Cardiac septum (tissue), 1 donor: Measurements from ENCODE around the gene FCGR1A. TPM values are rescaled to one million over a fixed set of nuclear protein-coding genes. Genes with fewer than 3 reads are reported as not detected.
"Not testable (repeated sequence)": the region's sequence is repeated elsewhere in the genome, so short reads cannot be mapped to it uniquely, and the experiment has no call there.

Experiments used
- DNase-seq: peaks from one replicate; pipeline ENCODE4 v3.0.0-alpha.2; 2020; ENCODE audit warnings: low spot score
- intact Hi-C: fragments of 100-400 bp; cut with DNase I; formaldehyde crosslinking; loops from one replicate; pipeline ENCODE4 v1.14.0; 2022
- long read RNA-seq: library from polyadenylated mRNA; unstranded; transcript quantifications from one replicate; pipeline ENCODE4 v2.0.0, GENCODE V29; 2021
- total RNA-seq: library from RNA; stranded (reverse); fragmentation: NEBNext Ultra II Directional; extraction: Animal tissue kit (Norgen Biotek cat#: 25700); gene quantifications from one replicate; pipeline ENCODE4 v1.2.1, GENCODE V29; 2021
- donor health status: DM: no; HTN: no; CAD: no.

Gene FCGR1A
- 8.1 TPM for total RNA-seq
- long read RNA-seq, partial matches to known transcripts: 1 of 2 reads
- long read RNA-seq, other reads (novel, unspliced or antisense): 1 of 2 reads

GRCh38 chr1:149782600-149782999, at the start of gene FCGR1A:
TSS of gene FCGR1A (plus strand) at chr1:149782694. CDS start at chr1:149782744, 50 bp downstream.
- DNase-seq, intact Hi-C loops: not testable (repeated sequence)

DNA sequence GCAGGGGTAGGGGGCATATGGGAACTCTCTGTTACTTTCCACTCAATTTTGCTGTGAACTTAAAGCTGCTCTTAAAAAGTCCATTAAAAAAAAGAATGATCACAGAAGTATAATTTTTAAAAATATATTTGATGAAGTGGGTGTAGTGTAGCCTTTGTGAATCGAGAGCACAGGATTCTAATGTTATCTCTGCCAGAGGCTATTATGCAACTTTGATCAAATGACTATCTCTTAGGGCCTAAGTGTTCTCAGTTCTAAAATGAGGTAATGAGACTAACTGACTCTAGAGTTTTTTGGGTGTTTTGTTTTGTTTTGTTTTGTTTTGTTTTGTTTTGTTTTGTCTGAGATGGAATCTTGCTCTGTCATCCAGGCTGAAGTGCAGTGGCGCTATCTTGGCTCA, 49.7 kb upstream of the FCGR1A start:
- intact Hi-C loops, DNase-seq: not testable (repeated sequence)

- intact Hi-C loops, DNase-seq: not testable (repeated sequence)
Observed at GRCh38 chr1:149734692-149735091, 47.8 kb upstream of the FCGR1A start.

DNA sequence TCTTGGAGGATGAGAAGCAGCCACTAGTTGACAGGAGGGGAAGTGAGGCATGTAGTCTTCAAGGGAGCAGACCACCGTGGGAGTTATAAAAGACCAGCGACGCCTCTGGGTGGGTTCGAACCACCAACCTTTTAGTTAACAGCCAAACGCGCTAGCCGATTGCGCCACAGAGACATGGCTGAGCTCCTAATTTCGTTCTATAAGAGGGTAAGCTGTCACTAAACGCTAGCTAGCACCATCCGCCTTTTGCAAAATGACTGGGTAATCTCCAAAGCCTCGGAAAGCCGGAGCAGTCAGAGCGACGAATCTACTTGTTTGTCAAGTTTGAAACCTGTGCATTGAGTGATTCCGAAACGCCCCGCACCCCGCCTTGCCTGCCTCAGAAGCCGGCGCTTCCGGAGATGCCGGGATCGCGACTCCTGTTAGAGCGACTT, 42.3 kb upstream of the FCGR1A start:
- peak; percentile 74 for DNase-seq

GRCh38 chr1:149740590-149741230, 41.8 kb upstream of the FCGR1A start:
- DNase-seq, intact Hi-C loops: not testable (repeated sequence)

More for the DNA sequence above, 42.3 kb upstream of the FCGR1A start:
- intact Hi-C loops: not testable (repeated sequence)

GRCh38 chr1:149741914-149742313, 40.6 kb upstream of the FCGR1A start:
- DNase-seq, intact Hi-C loops: not testable (repeated sequence)

GRCh38 chr1:149746463-149747356, 35.8 kb upstream of the FCGR1A start:
- DNase-seq: peak; percentile 81

GRCh38 chr1:149747359-149748143, 34.9 kb upstream of the FCGR1A start:
- DNase-seq: not testable (repeated sequence)

More at GRCh38 chr1:149746463-149747356, 35.8 kb upstream of the FCGR1A start:
- intact Hi-C loops: not testable (repeated sequence)

DNA sequence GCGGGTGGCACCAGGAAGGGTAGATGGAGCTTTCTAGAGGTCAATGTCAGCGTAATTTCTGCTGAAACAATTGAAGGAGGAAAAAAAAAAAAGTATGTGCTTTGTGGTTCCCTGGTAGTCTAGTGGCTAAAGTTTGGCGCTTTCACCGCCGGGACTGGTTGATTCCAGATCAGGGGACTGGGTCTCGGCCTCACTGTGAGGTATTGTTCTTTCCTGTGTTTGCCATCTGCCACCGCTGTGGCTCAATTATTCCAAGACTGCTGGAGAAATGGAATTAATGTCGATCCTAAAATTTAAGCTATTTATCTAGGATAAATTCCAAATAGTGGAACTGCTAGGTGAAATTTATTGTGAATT, 34.4 kb upstream of the FCGR1A start:
- DNase-seq, intact Hi-C loops: not testable (repeated sequence)

More at GRCh38 chr1:149747359-149748143, 34.9 kb upstream of the FCGR1A start:
- intact Hi-C loops: not testable (repeated sequence)

DNA sequence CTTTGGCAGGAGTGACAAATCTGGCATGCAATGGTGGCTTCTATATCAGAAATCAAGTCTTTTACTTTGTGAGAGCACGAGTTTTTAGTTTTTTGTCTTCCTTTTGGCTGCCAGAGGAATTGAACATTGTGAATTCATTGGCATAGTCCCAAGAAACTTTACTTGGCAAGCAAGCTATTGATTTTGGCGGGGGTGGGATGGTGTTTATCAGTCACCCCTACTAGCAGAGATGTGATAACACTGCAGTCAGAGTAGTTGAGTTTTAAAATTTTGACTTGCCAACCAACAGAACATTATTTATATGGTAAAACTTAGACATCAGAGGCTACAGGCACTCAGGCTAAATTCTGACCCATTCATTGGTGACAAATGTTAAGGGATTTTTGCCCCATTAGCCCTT, 31.9 kb upstream of the FCGR1A start:
- intact Hi-C loops, DNase-seq: not testable (repeated sequence)

DNA sequence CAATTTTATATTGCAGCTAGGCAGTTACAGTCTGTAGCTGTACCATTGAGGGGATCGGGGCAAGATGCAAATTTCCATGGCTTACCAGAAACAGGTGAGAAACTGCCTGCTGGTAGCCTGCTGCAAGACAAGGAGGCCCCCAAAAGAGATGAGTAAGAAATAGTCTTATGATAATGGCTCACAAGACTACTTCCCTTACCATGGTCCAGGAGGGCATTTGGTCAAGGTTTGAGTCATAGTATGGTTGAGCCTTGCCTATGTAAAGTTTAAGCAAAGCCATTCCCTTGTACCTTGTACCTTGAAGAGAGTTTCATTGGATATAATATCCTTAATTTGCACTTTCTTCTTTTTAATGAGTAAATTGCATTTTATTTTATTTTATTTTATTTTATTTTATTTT, 30.3 kb upstream of the FCGR1A start:
- intact Hi-C loops, DNase-seq: not testable (repeated sequence)

GRCh38 chr1:149753466-149753865, 29.0 kb upstream of the FCGR1A start:
- DNase-seq, intact Hi-C loops: not testable (repeated sequence)

GRCh38 chr1:149755294-149755693, 27.2 kb upstream of the FCGR1A start:
- intact Hi-C loops, DNase-seq: not testable (repeated sequence)

DNA sequence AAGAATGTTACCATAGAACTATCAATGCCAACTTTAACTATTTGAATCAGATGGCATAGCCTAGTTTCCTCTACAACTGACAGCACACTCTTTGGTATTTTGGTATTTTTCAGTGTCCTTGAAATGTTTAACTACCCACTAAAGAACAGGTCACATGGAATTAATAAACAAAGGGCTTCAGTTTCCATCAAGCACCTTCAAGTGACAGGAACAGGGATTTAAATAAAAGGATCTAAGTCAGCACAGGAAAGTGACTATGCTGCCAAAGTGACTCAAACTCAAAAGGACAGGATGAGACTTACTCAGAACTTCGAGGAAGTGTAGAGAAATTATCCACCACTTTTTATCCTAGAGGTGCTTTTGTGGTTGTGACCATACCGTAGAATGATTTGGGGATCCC, 20.2 kb upstream of the FCGR1A start:
- intact Hi-C loops, DNase-seq: not testable (repeated sequence)

DNA sequence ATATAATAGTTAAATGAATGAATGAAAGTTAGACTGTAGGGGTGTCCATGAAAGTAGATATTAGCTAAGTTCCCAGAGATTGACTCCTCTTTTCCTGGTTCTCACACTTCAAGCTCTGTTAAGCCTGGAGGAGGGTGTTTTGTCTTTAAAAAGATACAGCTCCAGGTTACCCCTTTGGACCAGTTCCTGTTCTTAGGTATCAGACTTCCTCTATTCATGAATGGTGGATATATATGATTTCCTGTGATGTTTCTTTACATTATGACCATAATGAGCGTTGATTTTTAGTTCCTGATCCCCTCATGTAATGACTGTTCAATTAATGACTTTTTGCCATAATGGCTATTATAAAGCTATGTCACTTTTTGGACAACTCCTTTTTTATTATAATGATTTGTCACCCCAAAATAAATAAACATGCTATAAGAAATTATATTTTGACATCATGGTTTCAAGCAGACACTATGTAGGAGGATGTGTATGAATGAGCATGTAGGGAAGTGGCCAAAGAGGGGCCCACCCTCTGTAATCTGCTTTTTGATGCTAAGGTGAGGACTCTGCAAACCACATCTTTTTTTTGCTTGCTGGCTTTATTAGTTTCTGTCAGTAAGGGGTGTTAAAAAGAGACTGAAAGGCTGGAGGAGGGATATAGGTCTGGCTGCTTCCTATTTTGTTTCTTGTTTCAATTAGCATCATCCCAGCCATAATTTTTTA, 18.2 kb upstream of the FCGR1A start:
- DNase-seq, intact Hi-C loops: not testable (repeated sequence)

- intact Hi-C loops, DNase-seq: not testable (repeated sequence)
Observed at GRCh38 chr1:149766241-149766640, 16.3 kb upstream of the FCGR1A start.

DNA sequence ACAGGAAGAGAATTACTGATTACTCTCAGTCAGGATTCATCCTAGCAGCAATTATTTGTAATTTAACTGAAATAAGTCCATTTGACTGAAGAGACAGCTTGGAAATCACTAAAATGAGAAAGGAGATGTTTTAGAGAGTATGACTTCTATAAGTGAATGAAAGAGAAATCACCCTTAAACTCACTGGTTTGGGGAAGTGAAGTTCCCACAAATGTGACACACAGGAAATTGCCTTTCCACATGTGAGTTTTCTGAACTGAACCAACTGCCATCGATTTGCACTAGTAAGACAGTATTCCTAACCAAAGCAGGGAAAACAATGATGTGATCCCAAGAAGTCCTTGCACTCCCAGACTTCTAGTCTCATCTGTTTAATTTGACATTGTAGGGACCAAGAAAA, 13.3 kb upstream of the FCGR1A start:
- intact Hi-C loops, DNase-seq: not testable (repeated sequence)

GRCh38 chr1:149770661-149771060, 11.8 kb upstream of the FCGR1A start:
- intact Hi-C loops: not testable (repeated sequence)

More at GRCh38 chr1:149770661-149771060, 11.8 kb upstream of the FCGR1A start:
- DNase-seq: not testable (repeated sequence)
